Tibial artery (tissue), 4 donors: ENCODE data around the gene MOAP1.
A peak's percentile ranks its signal among the peaks of the same experiment; 100 is the strongest.

ENCODE experiments used
- DNase-seq, 2 donors: peaks; one replicate each; pipeline ENCODE4 v3.0.0-alpha.2; 2019
- H3K27ac ChIP-seq, 2 donors: fragments of 200-600 bp; sonication (generic) in 1 of 2; 1 replicate in 1 of 2; 2 replicates in 1 of 2; pipeline ENCODE4 v1.5.1; 2018 to 2019; ENCODE audit warnings: mild to moderate bottlenecking in 1 of 2
- H3K27me3 ChIP-seq, 2 donors: fragments of 200-600 bp; sonication (generic) in 1 of 2; one replicate each; pipeline versions ENCODE4 v1.5.1 to v1.6.0; 2016 to 2019
- H3K36me3 ChIP-seq, 3 donors: fragments of 200-600 bp; sonication (generic) in 2 of 3; one replicate each; pipeline ENCODE4 v1.5.1; 2016 to 2019; ENCODE audit warnings: mild to moderate bottlenecking in 2 of 3
- H3K4me1 ChIP-seq, 4 donors: fragments of 200-600 bp; sonication (generic) in 2 of 4; 1 replicate in 3 of 4; 2 replicates in 1 of 4; pipeline ENCODE4 v1.5.1; 2016 to 2019
- H3K4me3 ChIP-seq, 2 donors: fragments of 200-600 bp; sonication (generic) in 1 of 2; 1 replicate in 1 of 2; 2 replicates in 1 of 2; pipeline ENCODE4 v1.5.1; 2018 to 2019; ENCODE audit warnings: mild to moderate bottlenecking in 2 of 2
- H3K9me3 ChIP-seq, 3 donors: fragments of 200-600 bp; sonication (generic) in 1 of 3; one replicate each; pipeline ENCODE4 v1.5.1; 2016 to 2019
- intact Hi-C: fragments of 100-400 bp; cut with DNase I; formaldehyde crosslinking; loops from one replicate; pipeline ENCODE4 v1.15.0; 2023; ENCODE audit warnings: low total_unique reads
- TF ChIP-seq, protein P1 (sequence below), 2 experiments: fragments of 200-600 bp in 1 of 2; fragments of 450-650 bp in 1 of 2; IDR thresholded peaks; one replicate each; pipeline ENCODE4 v1.5.1; 2017 to 2019; ENCODE audit warnings: antibody characterized with exemption in 2 of 2, mild to moderate bottlenecking in 1 of 2, moderate library complexity in 1 of 2

MOAP1 gene

DNA sequence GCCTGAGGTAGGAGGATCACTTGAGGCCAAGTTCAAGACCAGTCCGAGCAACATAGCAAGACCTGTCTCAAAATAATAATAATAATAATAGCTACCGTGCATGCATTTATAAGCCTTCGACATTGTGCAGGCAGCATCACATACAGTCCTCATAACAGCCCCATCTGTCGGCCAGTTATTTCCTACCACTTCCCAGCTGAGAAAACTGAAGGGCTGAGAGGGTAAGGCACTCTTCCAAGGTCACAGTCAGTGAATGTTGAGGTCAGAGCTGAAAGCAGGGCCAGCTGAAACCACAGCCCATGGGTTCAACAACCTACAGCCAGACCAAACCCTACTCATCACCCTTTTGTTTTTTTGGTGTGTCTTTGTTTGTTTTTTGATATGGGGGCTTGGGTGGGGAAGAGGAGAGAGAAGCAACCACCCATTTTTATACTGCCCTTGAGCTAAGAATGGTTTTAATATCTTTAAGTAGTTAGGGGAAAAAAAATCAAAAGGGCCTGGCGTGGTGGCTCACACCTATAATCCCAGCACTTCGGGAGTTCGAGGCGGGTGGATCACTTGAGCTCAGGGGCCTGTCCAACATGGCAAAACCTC lies 52.1 kb downstream of the MOAP1 start:
- intact Hi-C loops, result no loop called here
- Histone ChIP-seq H3K36me3 (no peaks in the 10 kb centered on the region), H3K27me3 (no peaks in the 10 kb centered on the region), H3K9me3 (no peaks in the 10 kb centered on the region), H3K4me3 (no peak overlapping the region), H3K4me1 (peaks cover 3 to 78% (median 20%) of the 10 kb centered on the region in 4 donors), H3K27ac (peak overlapping the region; percentile 12 to 67)
- TF ChIP-seq, protein P1, sequence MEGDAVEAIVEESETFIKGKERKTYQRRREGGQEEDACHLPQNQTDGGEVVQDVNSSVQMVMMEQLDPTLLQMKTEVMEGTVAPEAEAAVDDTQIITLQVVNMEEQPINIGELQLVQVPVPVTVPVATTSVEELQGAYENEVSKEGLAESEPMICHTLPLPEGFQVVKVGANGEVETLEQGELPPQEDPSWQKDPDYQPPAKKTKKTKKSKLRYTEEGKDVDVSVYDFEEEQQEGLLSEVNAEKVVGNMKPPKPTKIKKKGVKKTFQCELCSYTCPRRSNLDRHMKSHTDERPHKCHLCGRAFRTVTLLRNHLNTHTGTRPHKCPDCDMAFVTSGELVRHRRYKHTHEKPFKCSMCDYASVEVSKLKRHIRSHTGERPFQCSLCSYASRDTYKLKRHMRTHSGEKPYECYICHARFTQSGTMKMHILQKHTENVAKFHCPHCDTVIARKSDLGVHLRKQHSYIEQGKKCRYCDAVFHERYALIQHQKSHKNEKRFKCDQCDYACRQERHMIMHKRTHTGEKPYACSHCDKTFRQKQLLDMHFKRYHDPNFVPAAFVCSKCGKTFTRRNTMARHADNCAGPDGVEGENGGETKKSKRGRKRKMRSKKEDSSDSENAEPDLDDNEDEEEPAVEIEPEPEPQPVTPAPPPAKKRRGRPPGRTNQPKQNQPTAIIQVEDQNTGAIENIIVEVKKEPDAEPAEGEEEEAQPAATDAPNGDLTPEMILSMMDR (IDR thresholded peaks at IDR 0.05), result peak in 1 of 2 experiments; percentile 14
- no peak for DNase-seq
